Measurements from ENCODE around the gene PBXIP1.

The PBXIP1 gene

DNA sequence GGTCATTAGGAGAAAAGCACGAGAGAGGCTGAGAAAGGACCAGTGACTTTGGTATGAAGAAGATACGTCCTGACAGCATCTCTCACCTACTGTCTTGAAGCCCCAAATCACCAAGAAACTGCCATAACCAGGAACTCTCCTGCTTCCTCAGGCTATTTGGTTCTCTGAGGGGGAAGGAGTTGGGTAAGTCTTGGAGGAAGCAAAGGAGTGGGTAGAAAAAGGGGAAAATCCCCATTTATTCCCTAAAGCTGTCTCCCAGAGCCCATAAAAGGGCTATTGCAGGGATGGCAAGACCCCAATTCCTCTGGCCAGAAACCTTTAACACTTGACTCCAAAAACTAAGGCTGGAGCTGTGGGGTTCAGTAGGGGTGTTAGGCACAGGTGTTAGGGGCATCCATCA lies 2.1 kb upstream of the PBXIP1 start:
- no peak for DNase-seq (ENCODE audit: low read depth in 2 of 2)

DNA sequence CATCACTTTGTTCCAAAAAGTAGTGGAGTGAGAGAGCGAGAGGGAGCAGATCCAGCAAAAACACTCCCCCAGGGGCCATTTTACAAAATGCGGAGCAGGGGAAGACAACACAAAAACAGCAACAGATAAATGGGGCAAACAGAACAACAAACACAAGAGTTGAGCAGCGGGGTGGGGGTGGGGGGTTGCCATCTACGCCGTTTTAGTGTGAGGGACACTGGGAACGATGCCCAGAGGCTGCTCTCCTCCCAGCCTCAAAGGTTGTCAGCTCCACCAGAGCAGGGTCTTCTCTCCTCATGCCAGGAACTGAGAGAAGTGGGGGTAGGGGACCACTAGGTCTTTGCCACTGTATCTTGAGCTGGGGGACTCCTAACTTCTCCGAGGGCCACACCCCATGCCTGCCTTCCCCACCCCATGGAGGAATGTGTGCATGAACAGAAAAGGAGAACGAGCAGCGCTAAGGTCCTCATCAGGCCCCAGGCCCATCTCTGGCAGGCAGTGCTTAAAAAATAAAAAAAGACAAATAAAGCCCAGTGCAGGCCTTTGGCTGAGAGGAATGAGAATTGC lies 1.3 kb upstream of the PBXIP1 start:
- DNase-seq (ENCODE audit: low read depth in 2 of 2): no peak

DNA sequence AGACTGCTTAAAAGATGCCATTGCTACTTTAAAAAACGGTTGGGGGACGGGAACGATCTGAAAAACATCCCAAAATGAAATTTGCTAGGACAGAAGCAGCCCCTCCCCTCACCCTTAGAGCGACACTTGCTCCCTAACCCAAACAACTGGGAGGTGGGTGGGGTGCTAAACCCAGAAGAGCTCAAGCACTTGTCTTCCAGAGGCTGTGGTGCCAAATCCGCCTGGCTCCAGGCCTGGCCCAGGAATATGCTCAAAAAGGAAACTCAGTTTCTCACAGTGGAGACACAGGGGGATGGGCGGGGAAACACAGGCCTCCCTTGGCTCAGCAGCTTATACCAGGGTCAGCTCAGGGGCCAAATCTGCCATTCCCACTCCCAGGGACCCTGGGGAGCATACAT lies 644 bp upstream of the PBXIP1 start:
- no peak for DNase-seq (ENCODE audit: low read depth in 2 of 2)

DNA sequence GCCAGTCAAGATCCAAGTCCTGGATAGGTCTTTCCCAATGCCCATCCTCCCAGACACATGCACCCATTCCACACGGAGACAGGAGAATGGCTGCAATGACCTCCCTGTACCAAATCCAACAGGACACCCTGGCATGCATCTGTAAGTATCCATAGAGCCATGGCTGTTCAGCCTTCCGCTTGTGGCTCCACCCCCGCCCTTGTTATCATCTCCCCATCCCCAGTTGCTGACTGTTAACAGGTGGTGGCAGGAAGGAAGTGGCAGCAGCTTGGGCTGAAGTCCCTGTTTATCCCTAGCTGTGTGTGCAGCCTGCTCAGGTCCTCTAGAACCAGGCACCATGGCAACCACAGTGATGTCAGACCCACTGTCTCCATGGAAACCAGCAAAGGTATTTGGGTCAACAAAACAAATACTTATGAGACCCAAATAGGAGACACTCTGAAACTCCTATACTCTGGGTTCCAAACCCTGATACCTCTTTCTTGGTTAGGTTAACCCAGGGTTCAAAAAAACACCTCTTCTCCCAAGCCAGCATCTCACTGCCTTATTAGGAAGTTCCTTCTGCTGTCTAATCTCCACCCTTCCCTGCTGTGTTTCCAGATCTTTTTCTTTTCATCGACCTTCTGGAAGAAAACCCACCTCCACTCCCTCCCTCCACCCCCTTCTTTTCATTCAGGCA lies 721 bp downstream of the PBXIP1 start:
- DNase-seq (ENCODE audit: low read depth in 2 of 2): no peak

DNA sequence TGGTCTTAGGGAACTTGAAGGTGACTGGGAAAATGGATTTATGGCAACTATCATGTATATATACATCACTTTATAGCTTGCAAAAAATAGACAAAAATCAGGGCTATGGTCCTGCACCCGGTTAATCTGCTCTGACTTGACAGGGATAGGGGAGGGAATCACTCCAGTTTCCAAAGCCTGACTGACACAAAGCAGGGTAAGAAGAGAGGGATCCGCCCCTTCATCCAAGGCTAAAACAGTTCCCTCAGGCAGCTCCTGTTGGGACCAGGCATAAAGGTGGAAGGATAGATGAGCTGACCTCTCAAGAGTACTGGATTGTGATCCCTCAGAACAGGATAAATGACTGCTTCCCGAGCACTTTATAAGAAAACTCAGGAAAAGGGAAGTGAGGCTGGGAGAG lies 1.4 kb downstream of the PBXIP1 start:
- no peak for DNase-seq (ENCODE audit: low read depth in 2 of 2)

DNA sequence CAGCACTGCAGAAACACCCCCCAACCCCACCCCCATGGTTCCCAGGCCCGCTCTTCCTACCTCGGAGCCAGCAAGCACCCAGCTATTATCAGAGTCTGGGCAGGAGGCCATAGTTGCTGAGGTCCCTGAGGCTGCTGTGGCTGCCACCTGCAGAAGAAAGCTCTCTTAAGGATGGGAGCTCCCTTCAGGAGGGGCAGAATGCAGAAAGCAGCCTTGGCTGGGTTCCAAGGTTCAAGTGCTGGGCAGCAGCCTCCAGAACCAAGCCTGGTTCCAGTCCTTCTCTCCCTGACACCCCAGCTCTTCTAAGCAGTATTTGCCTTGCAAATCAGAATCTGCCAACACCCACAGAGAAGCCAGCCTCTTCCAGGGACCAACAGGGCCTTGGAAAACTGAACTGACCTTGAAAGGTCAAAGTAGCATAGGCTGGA lies 2.3 kb downstream of the PBXIP1 start:
- DNase-seq (ENCODE audit: low read depth in 2 of 2): no peak

DNA sequence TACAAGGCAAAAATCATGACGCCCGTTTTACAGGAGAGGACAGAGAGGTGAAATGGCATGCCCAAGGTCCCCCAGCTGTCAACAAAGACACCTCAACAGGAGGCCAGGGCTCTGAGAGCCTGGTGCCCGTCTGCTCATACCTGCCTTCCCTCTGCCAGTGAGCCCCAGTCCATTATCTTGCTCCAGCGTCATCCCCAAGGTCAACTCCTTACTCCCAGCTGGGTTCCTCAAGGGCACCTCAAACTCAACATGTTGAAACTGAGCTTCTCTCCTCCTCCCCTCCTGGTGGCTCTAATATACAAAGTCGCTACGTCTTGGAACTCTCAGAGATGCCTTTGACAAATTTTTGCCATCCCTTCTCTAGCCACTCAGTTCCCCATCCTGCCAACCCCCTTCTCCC lies 3.2 kb downstream of the PBXIP1 start:
- no peak for DNase-seq (ENCODE audit: low read depth in 2 of 2)

DNA sequence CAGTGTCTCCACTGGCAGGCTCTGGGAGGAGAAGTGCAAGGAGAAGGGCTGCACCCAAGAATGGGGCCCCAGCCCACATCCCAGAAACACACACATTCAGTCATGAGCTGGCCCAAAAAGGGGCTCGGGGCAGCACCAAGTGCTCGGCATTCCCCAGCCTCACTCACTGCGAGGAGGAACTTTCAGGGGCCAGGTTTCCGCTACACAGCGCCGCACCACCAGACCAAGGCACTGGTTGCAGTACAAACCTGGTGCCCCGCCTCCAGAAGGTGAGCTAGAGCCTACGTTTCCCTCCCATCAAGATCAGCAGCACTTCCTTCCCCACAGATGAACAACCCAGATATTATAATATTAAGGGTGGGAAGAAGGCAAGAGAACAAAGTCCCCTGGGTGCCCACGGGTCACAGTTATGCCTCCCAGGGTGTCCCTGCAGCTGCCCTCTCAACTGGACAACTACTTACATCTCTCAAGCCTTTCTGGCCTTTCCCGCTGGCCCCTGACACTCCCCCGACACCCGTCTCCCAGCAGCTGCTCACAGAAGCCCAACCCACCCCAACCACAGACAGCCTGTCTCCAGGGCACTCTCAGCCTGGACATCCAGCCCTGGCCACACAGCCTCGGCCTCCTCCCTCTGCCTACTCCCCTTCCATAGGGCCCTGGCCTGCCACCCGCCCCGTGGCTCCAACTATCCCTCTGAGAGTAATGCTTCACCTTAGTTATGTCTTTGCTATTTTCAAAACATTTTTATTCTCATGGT lies 3.8 kb downstream of the PBXIP1 start:
- DNase-seq (ENCODE audit: low read depth in 2 of 2): no peak

DNA sequence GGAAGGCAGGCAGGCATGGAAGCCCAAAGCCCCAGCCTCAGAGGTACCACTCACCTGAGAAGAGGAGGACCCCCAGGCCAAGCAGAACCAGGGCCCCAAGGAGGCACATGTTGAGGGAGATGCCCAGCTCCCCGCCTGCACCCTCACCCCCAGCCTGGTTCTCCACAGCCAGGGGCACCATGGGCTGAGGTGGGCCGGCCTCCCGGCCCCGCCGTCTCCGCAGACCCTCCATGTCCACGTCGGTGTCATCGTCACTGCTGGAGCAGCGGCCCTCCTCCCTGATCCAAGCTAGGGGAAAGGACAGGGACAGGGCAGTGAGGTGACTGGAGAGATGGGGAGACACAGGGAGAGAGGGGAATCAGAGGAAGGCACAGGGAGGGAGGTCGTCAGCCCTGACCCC lies 7.8 kb downstream of the PBXIP1 start:
- no peak for DNase-seq (ENCODE audit: low read depth in 2 of 2)

DNA sequence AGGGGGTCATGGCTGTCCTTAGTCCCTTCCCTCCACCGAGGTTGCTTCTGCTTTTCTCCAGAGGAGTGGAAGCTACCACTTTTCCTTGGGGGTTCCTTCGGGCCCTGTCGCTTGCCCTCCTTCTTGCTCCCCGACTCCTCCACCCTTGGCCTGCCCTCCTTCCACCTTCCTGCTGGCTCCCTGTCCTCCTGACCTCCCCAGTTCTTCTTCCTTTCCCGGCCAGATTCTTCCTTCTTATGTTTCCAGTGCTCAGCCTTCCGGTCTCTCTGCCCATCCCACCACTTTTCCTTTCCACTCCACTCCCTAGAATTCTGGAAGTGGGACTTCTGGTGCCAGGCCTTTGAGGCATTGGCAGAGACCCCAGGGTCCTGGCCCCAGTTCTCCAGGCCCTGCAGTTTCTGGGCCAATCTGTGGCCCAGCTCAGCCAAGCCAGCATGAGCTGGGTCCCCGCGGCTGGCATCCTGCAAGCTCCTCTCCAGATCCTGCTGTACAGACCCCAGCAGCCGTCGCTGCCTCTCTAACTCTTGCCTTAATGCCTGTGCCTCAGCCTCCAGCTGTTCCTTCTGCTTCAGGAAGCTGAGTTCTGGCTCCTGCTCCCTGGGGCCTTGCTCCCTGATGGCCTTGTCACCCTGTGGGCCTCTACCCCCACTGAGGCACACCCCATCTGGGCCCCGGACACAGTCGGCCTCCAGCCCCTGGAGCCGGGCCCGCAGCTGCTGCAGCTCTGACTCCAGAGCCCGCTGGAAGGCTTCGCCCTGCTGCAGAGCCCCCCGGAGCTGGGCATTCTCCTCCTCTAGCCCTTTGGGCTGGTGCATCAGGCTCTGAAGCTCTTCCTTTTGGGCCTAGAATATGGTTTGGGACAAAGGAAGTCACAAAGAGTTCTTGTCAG lies 9.7 kb downstream of the PBXIP1 start:
- DNase-seq (ENCODE audit: low read depth in 2 of 2): no peak

DNA sequence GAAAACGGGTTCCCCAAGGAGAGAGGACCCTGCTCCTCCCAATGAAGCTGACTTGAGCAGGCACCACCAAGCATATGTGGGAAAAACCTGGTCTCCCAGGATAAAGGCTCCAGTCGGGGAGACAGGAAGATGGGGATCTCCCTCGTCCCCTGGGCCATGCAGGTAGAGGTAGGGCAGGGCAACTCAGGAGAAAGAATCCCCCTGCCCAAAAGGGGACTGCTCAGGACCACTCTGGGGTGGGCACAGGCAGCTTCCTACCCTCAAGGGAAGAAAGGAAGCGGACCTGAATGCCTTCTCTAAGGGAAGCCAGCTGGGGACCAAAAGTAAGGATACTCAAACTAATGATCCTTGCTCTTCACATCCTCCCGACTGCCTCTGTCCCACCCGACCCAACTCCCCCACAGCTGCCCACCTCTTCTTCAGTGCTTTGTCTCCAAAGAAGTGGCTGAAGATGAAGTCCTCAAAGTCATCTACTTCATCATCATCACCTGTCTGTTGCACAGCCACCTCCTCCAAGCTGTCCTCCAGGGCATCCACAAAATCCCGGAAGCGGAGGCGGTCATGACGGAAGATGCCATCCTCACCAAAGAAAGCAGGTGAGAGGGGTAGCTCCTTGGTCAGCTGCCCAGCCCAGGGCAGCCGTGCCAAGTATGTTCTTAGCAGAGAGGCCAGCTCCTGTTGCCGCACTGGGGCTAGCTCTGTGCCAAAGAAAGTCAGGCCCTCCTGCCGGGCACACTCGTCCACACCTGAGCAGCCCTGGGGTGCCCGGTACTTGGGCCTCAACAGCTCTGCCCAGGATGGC lies 10.5 kb downstream of the PBXIP1 start:
- DNase-seq (ENCODE audit: low read depth in 2 of 2): no peak

DNA sequence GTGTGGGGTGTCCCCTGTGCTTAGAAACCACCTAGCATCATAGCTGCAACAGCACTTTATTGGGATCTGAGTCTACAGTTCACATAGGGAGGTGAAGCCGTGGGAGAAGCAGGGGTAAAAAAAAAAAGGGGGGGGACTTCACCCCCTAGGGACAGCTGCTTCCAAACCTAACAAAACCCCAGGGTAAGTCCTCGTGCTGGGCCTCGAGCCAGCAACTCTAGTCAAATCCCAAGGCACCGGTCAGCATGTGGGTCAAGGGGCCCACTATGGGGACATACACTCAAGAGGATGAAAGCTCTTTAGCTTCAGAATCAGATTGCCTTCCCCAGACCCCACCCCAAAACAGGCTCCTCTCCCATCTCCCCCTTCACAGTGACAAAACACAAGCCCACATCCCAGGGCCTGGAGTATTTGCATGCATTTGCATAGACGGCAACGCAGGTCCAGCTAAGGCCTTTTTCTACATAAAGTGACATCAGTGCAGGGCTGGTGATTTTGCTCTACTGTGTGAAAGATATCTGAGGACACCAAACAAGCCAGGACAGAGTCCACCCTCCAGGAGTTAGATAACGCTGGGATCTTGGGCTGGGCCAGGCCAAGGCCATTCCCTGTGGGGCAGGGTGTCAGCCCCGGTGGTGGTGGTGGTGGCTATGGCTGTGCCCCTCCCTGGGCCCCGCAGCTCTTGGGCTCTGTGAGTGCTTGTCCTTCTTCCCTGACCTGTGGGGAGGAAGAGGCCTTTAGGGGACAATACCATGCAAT lies 11.3 kb downstream of the PBXIP1 start:
- DNase-seq (ENCODE audit: low read depth in 2 of 2): no peak

DNA sequence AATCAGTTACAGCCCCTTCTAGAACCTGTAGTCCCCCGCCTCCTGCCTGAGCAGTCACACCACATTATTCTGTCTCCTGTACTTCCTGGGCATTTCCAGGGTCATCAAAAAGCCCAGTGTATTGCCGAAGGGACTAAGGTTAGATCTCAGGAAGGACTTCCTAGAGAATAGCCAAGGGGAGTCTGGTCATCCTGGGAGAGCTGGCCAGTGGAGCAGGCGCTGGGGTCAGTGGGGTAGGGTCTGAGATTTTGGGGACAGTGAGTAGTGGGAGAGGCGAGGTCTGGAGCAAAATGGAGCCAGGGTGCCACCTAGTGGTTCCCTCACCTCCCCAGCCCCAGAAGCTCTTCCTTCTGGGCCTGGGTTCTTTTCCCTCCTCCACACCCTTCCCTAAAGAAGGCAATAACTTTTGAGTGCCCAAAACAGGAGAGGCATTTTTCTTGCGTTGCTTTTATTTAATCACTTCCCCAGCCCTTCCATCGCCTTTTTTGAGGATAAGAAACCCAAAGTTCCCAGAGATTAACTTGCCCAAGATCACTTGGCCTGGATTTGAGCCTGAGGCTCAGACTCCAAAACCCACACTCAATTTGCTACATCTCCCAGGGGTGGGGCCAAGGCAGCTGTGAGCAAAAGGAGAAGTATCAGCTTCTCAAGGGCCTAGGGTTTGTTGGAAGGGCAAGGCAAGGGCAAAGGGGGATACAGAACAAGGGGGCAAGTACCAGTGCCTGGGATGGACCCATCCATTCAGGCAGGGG lies 12.1 kb downstream of the PBXIP1 start:
- no peak for DNase-seq (ENCODE audit: low read depth in 2 of 2)

DNA sequence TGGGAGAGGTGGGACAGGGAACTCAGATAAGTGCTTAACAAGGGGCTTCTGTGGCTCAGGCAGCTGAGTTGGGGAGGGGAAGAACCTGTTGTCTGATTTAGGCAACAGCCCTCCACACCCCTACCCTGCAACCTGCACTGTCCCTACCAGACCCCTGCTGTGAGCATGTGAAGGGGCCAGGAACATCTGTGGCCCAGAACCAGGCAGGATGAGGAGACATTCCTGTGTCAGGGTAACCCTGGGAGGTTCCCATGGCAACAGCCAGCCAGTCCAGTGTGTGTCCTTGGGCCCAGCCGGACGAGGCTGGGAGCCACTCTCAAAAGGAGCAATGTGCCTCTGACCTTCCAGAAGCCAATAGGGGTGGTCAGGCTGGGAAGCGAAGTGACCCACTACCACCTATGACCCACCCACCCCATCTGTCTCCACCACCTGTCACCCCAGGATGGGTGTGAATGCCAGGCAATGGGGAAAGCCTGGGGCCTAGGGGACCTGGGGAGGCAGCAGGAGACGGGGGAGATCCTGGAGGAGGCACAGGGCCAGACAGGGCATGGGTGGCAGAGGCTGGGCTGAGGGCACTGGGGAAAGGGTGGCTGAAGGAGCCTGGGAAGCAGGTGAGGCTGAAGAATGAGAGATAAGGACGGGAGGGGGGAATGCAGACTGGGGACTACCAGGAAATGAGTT lies 14.4 kb downstream of the PBXIP1 start:
- no peak for DNase-seq (ENCODE audit: low read depth in 2 of 2)

DNA sequence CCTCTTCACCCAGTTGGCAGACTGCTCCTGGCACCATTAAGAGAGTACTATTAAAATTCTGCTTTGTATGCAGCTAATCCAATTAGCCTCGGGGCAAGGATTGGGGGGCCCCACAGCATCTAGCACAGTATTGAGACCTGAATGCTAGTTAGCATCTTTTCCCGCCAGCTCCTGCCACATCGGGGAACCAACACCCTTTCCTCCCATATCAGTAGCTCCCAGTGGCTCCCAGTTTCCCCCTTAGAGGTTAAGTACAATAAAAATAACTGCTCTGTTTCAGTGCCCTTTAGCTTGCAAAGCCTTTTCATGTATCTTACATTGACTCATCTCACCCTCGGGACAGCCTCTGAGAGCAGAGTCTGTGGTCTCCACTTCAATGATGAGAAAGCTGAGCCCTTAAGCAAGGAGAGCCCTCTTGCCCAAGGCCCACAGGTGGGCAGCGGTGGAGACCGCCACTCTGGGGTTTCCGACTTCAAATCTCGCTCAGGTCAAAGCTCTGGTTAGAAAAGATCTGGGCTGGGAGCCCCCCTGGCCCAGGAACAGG lies 15.2 kb downstream of the PBXIP1 start:
- DNase-seq (ENCODE audit: low read depth in 2 of 2): no peak

DNA sequence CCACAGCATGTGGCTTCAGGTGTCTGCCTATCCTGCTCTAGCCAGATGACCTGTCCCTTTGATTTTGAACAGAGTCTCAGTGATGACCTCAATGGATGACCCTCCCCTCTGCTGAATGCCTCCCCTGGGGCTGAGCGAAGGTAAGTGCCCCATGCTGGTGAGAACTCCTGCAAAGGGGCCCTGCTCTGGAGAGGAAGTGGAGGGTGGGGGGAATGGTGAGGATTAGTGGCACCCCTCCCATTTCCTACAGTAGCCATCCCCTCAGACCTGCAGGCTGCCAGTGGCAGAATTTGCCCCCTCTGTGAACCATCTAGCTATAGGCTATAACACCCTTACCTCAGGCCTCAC lies 15.7 kb downstream of the PBXIP1 start:
- no peak for DNase-seq (ENCODE audit: low read depth in 2 of 2)

DNA sequence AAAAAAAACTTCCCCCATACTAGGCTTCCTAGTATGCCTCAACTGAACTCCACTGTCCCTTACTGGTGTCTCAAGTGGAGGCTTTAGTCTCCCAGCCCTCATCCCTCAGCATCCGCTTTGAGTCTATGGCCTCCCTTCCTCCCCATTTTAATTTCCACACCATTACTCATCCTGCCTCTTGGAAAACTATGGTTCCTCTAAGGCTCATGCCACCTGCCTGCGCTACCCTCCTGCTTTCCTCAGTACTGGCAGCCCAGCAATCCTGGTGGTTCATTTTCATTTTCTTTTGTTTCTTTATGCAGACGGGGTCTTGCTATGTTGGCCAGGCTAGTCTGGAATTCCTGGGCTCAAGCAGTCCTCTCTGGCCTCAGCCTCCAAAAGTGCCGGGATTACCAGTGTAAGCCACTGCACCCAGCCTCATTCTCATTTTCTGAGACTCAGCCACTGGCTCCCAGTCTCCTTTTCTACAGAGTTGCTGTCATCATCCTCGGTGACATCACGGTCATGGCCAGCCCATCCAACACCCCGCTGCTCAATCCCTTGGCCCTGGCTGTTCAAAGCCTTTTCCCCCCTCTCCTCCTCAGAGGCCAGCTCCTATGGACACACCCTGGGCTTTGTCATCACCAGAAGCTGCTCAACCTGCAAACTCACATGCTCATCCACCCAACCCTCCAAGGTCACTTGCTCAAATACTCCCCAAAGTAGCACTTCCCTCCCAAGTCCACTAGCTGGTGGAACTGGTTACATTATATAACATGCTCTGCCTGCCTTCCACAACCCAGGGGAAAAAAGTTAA lies 17.1 kb downstream of the PBXIP1 start:
- DNase-seq (ENCODE audit: low read depth in 2 of 2): no peak

DNA sequence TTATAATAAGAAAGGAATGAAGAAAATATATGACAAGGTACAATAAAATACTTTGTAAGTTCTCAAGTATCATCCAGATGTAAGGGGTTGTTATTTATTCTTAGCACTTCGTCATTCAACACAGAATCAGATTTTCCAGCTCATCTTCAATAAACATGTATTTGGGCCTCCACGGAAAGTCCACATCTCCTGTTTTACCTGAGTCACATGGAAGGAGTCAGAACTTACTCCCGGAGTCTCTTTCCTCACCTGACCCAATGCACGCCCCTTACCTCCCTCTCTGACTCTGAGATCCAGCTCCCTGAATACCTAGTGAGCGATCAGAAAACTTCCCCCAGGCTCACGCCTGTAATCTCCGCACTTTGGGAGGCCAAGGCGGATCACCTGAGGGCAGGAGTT lies 17.9 kb downstream of the PBXIP1 start:
- DNase-seq (ENCODE audit: low read depth in 2 of 2): no peak

All from fibroblast of skin of left biceps (primary cell).